Measurements from ENCODE around the gene KCNQ1OT1.

The KCNQ1OT1 gene

DNA sequence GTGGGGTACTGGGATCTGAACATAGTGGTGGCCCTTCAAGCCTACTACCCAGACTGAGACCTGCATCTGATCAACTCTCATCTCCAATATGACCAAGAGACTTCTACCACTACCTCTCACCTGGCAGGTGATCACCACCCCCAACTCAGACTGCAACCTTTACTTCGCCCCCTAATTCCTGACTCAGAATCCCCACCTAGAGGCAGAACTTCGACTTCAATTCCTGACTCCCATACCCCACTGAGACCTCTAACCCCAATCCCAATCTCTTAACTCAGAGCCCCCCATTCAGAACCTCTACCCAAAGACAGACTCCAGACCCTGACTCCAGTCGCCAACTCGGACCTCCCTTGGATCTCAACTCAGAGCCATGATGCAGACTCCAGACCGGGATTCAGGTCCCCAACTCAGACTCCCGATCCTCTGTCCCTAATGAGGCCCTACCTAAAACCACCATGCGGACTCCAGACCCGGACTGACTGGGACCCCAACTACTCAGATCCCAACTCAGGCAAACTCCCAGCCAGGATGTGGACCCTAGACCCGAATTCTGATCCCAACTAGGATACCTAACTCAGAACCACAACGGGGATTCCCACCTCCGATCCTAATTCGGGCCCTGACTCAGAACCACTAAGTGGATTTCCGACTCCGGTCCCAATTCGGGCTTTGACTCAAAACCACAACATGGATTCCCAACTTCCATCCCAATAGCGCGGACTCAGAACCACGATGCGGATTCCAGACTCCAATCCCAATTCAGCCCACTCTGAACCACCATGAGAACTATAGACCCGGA, 1.2 kb downstream of the KCNQ1OT1 start:
- CTCF ChIA-PET = no interaction called here
- POLR2A ChIA-PET = no interaction called here
- no peak for DNase-seq (ENCODE audit: extremely low spot score)
- TF ChIP-seq, protein P1, sequence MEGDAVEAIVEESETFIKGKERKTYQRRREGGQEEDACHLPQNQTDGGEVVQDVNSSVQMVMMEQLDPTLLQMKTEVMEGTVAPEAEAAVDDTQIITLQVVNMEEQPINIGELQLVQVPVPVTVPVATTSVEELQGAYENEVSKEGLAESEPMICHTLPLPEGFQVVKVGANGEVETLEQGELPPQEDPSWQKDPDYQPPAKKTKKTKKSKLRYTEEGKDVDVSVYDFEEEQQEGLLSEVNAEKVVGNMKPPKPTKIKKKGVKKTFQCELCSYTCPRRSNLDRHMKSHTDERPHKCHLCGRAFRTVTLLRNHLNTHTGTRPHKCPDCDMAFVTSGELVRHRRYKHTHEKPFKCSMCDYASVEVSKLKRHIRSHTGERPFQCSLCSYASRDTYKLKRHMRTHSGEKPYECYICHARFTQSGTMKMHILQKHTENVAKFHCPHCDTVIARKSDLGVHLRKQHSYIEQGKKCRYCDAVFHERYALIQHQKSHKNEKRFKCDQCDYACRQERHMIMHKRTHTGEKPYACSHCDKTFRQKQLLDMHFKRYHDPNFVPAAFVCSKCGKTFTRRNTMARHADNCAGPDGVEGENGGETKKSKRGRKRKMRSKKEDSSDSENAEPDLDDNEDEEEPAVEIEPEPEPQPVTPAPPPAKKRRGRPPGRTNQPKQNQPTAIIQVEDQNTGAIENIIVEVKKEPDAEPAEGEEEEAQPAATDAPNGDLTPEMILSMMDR (IDR thresholded peaks at IDR 0.05; ENCODE audit: control extremely low read depth, extremely low read depth, low read depth, missing control alignments) = no peak

DNA sequence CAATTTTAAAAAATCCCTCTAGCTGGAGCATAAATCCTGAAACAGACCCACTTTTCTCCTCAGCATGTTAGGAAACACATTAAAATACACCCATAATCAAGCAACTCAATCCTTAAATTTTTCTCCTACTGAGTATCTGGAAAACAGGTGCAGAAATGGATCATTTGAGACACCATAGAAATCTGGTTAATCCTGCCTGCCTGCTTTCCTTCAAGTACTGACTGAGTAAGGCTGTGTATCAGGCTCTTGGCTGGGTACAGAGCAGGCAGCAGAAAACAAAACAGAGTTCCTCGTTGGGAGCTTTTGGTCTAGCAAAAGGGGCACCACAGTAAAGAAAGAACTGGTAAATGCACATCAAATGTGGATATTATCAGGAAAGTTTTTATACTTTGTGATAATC, 1.9 kb downstream of the KCNQ1OT1 start:
- no peak for DNase-seq (ENCODE audit: extremely low spot score)
- POLR2A ChIA-PET = no interaction called here
- TF ChIP-seq, protein P1 (IDR thresholded peaks at IDR 0.05; ENCODE audit: control extremely low read depth, extremely low read depth, low read depth, missing control alignments) = no peak

DNA sequence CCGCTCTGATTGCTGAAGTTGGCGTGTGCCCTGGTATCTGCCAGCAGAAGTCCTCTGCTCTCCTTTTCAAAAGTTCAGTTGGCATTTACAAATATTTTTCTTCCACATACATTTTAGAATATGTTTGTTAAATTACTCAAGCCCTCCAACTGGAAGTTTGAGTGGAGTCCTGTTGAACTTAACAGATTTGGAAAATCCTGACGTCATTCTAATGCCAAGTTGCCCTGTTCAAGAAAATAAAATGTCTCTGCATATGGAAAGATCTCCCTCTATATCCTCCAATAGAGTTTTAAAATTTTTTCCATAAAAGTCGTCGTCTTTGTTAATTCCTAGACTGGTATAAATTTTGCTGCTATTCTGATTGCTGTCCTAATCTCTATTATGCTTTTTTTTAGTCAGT, 3.3 kb downstream of the KCNQ1OT1 start:
- TF ChIP-seq, protein P1 (IDR thresholded peaks at IDR 0.05; ENCODE audit: control extremely low read depth, extremely low read depth, low read depth, missing control alignments) = no peak
- DNase-seq (ENCODE audit: extremely low spot score) = no peak
- POLR2A ChIA-PET = interaction anchor here (1.2 kb wide), 1 partner anchor 15 kb away, joined by 3 read pairs; no protein-coding TSS in a partner anchor
- CTCF ChIA-PET = no interaction called here

More for the DNA sequence above, 1.9 kb downstream of the KCNQ1OT1 start:
- CTCF ChIA-PET = no interaction called here

DNA sequence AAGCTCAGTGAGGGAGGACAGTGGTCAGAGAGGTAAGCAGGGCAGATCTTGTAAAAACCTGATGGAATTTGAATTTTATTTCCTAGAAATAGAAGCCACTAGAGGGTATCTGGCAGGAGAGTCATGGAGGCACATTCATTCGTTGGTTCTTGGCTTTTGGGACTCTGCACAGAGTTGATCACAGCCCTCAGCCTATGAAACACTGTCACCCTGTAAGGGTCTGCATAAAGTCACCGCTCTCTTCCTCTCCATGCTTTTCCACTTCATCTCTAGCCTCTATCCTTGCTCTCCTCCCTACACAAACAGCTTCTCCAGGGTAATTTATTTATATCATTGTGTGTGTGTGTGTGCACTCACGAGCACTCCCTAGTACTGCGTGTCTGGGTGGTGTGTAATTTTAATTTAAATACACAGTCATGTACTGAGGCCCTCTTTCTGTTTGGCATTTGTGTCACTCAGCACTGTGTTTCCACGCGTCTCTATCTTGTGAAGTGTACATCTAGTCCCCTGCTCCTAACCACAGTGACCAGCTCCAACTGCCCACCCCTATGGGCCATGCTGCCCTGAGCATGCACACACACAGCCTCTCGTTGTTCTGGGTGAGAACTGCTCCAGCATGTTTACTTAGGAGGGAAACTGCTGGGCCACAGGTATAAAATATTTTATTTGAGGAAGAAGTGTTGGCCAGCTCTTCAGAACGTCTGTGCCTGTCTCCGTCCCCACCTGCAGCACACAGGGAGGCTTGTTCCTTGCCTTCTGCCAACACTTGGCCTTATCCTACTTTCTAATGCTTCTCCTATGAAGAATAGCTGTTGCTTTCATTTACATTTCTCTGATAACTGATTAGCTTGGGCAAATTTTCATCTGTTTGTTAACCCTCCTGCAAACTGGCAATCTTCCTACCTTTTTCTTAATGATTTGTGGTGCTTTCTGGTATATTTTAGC, 4.5 kb downstream of the KCNQ1OT1 start:
- DNase-seq (ENCODE audit: extremely low spot score) = no peak
- CTCF ChIA-PET = interaction anchor here (0.8 to 1.0 kb wide), 2 partner anchors 9 to 12 kb away, joined by 3 read pairs; no protein-coding TSS in a partner anchor
- TF ChIP-seq, protein P1 (IDR thresholded peaks at IDR 0.05; ENCODE audit: control extremely low read depth, extremely low read depth, low read depth, missing control alignments) = no peak
- POLR2A ChIA-PET = interaction anchor here (0.6 to 1.2 kb wide), 2 partner anchors 9 to 14 kb away, joined by 3 read pairs; no protein-coding TSS in a partner anchor

DNA sequence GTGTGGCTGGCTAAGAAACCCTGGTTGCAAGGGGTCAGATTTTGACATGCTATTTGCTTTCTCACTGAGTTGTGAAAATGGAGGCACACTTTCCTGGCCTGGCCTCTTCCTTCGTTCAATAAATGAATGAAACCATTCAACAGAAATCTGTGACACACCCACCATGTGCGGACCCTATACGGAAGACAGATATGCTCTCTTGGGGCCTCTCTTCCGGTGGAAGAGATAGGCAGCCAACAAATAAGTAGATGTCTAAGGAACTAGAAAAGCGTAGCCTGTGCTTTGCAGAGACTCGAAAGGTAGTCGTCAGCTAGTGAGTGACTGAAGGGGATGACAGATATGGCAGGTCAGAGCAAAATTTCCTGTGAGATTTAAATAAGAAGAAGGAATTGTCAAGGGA, 5.3 kb downstream of the KCNQ1OT1 start:
- CTCF ChIA-PET = interaction anchor here (0.8 to 1.0 kb wide), 2 partner anchors 8 to 12 kb away, joined by 3 read pairs; no protein-coding TSS in a partner anchor
- POLR2A ChIA-PET = no interaction called here
- no peak for DNase-seq (ENCODE audit: extremely low spot score)
- TF ChIP-seq, protein P1 (IDR thresholded peaks at IDR 0.05; ENCODE audit: control extremely low read depth, extremely low read depth, low read depth, missing control alignments) = no peak
